Measurements from ENCODE around the gene TMPRSS11D.

DNA sequence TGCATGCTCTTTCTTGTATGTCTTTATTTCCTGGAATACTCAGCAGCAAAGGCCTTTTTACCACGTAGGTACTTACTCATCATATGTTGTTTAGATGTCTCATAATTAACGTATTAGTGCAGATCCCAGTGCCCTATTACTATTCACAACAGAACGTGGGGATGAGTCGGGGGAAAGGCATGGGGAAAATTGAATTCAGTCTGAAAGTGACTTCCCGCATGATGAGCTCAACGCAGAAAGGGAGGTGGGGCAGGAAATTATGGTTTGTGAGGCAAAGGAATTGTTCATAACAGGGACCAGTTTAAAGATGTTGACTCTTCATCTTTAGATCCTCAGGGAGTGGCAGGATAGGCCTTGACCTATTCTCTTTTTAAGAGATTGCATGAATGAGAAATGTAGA is 2.0 kb upstream of the TMPRSS11D start:
- TF ChIP-seq, protein P1, sequence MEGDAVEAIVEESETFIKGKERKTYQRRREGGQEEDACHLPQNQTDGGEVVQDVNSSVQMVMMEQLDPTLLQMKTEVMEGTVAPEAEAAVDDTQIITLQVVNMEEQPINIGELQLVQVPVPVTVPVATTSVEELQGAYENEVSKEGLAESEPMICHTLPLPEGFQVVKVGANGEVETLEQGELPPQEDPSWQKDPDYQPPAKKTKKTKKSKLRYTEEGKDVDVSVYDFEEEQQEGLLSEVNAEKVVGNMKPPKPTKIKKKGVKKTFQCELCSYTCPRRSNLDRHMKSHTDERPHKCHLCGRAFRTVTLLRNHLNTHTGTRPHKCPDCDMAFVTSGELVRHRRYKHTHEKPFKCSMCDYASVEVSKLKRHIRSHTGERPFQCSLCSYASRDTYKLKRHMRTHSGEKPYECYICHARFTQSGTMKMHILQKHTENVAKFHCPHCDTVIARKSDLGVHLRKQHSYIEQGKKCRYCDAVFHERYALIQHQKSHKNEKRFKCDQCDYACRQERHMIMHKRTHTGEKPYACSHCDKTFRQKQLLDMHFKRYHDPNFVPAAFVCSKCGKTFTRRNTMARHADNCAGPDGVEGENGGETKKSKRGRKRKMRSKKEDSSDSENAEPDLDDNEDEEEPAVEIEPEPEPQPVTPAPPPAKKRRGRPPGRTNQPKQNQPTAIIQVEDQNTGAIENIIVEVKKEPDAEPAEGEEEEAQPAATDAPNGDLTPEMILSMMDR (conservative IDR thresholded peaks at IDR 0.05; ENCODE audit: low read depth, low read length): no peak
- TF ChIP-seq POLR2A (IDR thresholded peaks at IDR 0.05; ENCODE audit: low read depth, low read length) (no peak), RAD21 (IDR thresholded peaks at IDR 0.05; ENCODE audit: low read length) (no peak), CEBPB (IDR thresholded peaks at IDR 0.05; ENCODE audit: low read depth, low read length) (no peak)
